ENCODE measurements around the gene CTF1. TPM values are rescaled to one million over a fixed set of nuclear protein-coding genes. Genes with fewer than 3 reads are reported as not detected.

CTF1 gene
- total RNA-seq, 1 donor from 2014 or later = 11.0 TPM

Other genes starting within 250 kb of the CTF1 start
- gene PRR14, start 245.7 kb upstream of the CTF1 start, total RNA-seq = 68.9 TPM
- gene FBRS, start 238.2 kb upstream of the CTF1 start, total RNA-seq = 84.9 TPM
- 89.5 TPM for gene SRCAP, start 197.4 kb upstream of the CTF1 start, total RNA-seq
- gene PHKG2, start 148.2 kb upstream of the CTF1 start, total RNA-seq = 39.2 TPM
- 13.2 TPM for gene CFAP119, start 134.6 kb upstream of the CTF1 start, total RNA-seq
- 129 TPM for gene RNF40, start 134.3 kb upstream of the CTF1 start, total RNA-seq
- gene ZNF629, start 109.4 kb upstream of the CTF1 start, total RNA-seq = 18.9 TPM
- 37.8 TPM for gene BCL7C, start 2.5 kb upstream of the CTF1 start, total RNA-seq
- gene FBXL19, start 27.0 kb downstream of the CTF1 start, total RNA-seq = 27.7 TPM
- gene ORAI3, start 52.5 kb downstream of the CTF1 start, total RNA-seq = 34.4 TPM
- gene SETD1A, start 61.1 kb downstream of the CTF1 start, total RNA-seq = 17.6 TPM
- gene HSD3B7, start 88.6 kb downstream of the CTF1 start, total RNA-seq = 30.6 TPM
- gene STX1B, start 114.0 kb downstream of the CTF1 start, total RNA-seq = 0.58 TPM
- 84.0 TPM for gene STX4, start 136.9 kb downstream of the CTF1 start, total RNA-seq
- gene ZNF668, start 177.6 kb downstream of the CTF1 start, total RNA-seq = 9.2 TPM
- 26.1 TPM for gene ZNF646, start 177.8 kb downstream of the CTF1 start, total RNA-seq
- gene PRSS53, start 192.3 kb downstream of the CTF1 start, total RNA-seq = 4.5 TPM
- gene VKORC1, start 198.2 kb downstream of the CTF1 start, total RNA-seq = 100 TPM
- gene BCKDK, start 211.8 kb downstream of the CTF1 start, total RNA-seq = 49.6 TPM
- 67.2 TPM for gene KAT8, start 221.1 kb downstream of the CTF1 start, total RNA-seq
- gene PRSS8, start 239.1 kb downstream of the CTF1 start, total RNA-seq = 312 TPM

Data from mucosa of gallbladder (tissue), 1 donor.